ENCODE results near the gene KCNK17.

DNA sequence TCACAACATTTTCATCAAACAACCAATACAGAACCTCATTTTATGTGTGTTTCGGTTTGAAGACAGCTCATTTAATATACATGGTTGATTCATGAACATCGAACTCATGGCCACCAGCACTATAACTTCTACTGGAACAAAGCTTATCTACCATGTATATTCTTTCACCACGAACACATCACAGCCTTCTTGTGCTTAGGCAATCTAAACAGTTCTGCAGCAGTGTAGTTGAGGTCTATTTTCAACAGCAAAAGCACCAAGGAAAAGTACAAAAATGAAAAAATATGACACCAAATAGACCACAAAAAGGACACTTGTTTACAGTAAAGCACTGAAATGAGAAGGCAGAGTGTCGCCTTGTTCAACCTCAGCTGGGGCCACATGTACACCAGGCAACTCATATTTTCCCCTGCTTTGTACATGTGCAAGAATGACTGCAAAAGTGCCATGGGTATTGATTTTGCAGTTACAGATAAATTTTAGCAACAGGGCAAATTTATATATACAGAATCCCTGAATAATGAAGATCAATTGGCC, 59.2 kb downstream of the KCNK17 start:
- TF ChIP-seq HDGF (IDR thresholded peaks at IDR 0.05; ENCODE audit: borderline replicate concordance): no peak
- TF ChIP-seq FOXM1 (IDR thresholded peaks at IDR 0.05; ENCODE audit: borderline replicate concordance): no peak
- TF ChIP-seq ZNF384 (IDR thresholded peaks at IDR 0.05): no peak
- TF ChIP-seq BHLHE40 (IDR thresholded peaks at IDR 0.05; ENCODE audit: borderline replicate concordance): no peak
